K562 (cell line): ENCODE measurements around the gene CCDC9. TPM values are rescaled to one million over a fixed set of nuclear protein-coding genes. Genes with fewer than 3 reads are reported as not detected.

Experiments
- FOXM1 ChIP-seq, 2 experiments: fragments of 450-650 bp in 1 of 2; sonication (generic) in 1 of 2; formaldehyde crosslinking in 1 of 2; IDR thresholded peaks; 2 replicates each; pipeline versions ENCODE4 v1.6.1 to v1.9.0; 2017 to 2022; ENCODE audit warnings: low read depth in 2 of 2, mild to moderate bottlenecking in 2 of 2, missing genetic modification reagents in 1 of 2, moderate library complexity in 1 of 2
- HDAC3 ChIP-seq: fragments of 450-650 bp; IDR thresholded peaks from 2 replicates; pipeline ENCODE4 v1.6.1; 2018; ENCODE audit warnings: borderline replicate concordance, mild to moderate bottlenecking, moderate library complexity; ENCODE audit not compliant: partially characterized antibody
- MED1 ChIP-seq: sonication (generic); formaldehyde crosslinking; IDR thresholded peaks from 2 replicates; pipeline ENCODE4 v1.8.1; 2023; ENCODE audit warnings: missing genetic modification reagents, borderline replicate concordance
- NCOA6 ChIP-seq: fragments of 450-650 bp; IDR thresholded peaks from 2 replicates; pipeline ENCODE4 v1.6.1; 2017; ENCODE audit warnings: mild to moderate bottlenecking
- POU5F1 ChIP-seq: fragments of 150-350 bp; IDR thresholded peaks from 2 replicates; pipeline ENCODE4 v1.6.1; 2014; ENCODE audit warnings: borderline replicate concordance, low read length, low read depth, mild to moderate bottlenecking; ENCODE audit not compliant: partially characterized antibody
- RBM22 ChIP-seq: fragments of 200-400 bp; formaldehyde crosslinking; IDR thresholded peaks from 2 replicates; pipeline ENCODE4 v1.6.1; 2018; ENCODE audit warnings: low read length, low read depth; ENCODE audit not compliant: poor library complexity, severe bottlenecking
- TEAD4 ChIP-seq, 2 experiments: sonication (generic) in 1 of 2; formaldehyde crosslinking in 1 of 2; IDR thresholded peaks; 2 replicates each; pipeline versions ENCODE4 v1.6.1 to v1.8.0; 2012 to 2022; ENCODE audit warnings: borderline replicate concordance in 1 of 2, inconsistent platforms in 1 of 2, low read length in 1 of 2, mild to moderate bottlenecking in 1 of 2, missing genetic modification reagents in 1 of 2
- ZNF644 ChIP-seq: fragments of 200-800 bp; sonication (Bioruptor generic); IDR thresholded peaks from 2 replicates; pipeline ENCODE4 v1.6.1; 2016; ENCODE audit warnings: low read depth, missing genetic modification characterization, missing compliant biosample characterization
- ZNF778 ChIP-seq: fragments of 450-650 bp; formaldehyde crosslinking; IDR thresholded peaks from 2 replicates; pipeline ENCODE4 v1.4.0; 2020; ENCODE audit warnings: mild to moderate bottlenecking, moderate library complexity
- polyA plus RNA-seq, 8 experiments: library from polyadenylated mRNA; depleted of rRNA in 4 of 8; stranded (reverse) in 5 of 8; unstranded in 3 of 8; fragments of >200 nt; fragmentation: Nextera tagmentation in 2 of 8; fragmentation: Illumina TruSeq in 1 of 8; extraction: Ambion mirVana in 2 of 8; extraction: Trizol in 1 of 8; gene quantifications; 2 replicates each; pipeline versions ENCODE4 v1.2.1 to v1.2.3, GENCODE V29; 2011 to 2014; ENCODE audit warnings: inconsistent platforms in 1 of 8, missing spikeins in 1 of 8
- total RNA-seq, 7 experiments: library from RNA; depleted of rRNA in 6 of 7; stranded (reverse); fragments of >200 nt in 6 of 7; fragmentation: Illumina TruSeq in 2 of 7; extraction: Trizol in 2 of 7; gene quantifications; 2 replicates each; pipeline versions ENCODE4 v1.2.1 to v1.2.3, GENCODE V29; 2011 to 2021; ENCODE audit warnings: low replicate concordance in 1 of 7
- TF ChIP-seq, protein P1 (sequence below): fragments of 150-350 bp; IDR thresholded peaks from 2 replicates; pipeline ENCODE4 v1.6.1; 2014; ENCODE audit warnings: low read depth, mild to moderate bottlenecking, low read length, borderline replicate concordance
- TF ChIP-seq, protein P2 (sequence below): fragments of 250-450 bp; sonication (Bioruptor Pico); IDR thresholded peaks from 2 replicates; pipeline ENCODE4 v1.4.0; 2020
- TF ChIP-seq, protein P3 (sequence below): sonication (generic); formaldehyde crosslinking; IDR thresholded peaks from 2 replicates; pipeline ENCODE4 v1.8.1; 2022; ENCODE audit warnings: missing genetic modification reagents
- TF ChIP-seq, protein P4 (sequence below): sonication (generic); formaldehyde crosslinking; IDR thresholded peaks from 2 replicates; pipeline ENCODE4 v1.8.1; 2022; ENCODE audit warnings: missing genetic modification reagents

CCDC9 gene
- total and polyA plus RNA-seq, 9 of the 15 experiments (the other 6 are each of a cell fraction or from before 2014, with no cell fraction given): 0.23 to 38.6 (median 8.4) TPM

DNA sequence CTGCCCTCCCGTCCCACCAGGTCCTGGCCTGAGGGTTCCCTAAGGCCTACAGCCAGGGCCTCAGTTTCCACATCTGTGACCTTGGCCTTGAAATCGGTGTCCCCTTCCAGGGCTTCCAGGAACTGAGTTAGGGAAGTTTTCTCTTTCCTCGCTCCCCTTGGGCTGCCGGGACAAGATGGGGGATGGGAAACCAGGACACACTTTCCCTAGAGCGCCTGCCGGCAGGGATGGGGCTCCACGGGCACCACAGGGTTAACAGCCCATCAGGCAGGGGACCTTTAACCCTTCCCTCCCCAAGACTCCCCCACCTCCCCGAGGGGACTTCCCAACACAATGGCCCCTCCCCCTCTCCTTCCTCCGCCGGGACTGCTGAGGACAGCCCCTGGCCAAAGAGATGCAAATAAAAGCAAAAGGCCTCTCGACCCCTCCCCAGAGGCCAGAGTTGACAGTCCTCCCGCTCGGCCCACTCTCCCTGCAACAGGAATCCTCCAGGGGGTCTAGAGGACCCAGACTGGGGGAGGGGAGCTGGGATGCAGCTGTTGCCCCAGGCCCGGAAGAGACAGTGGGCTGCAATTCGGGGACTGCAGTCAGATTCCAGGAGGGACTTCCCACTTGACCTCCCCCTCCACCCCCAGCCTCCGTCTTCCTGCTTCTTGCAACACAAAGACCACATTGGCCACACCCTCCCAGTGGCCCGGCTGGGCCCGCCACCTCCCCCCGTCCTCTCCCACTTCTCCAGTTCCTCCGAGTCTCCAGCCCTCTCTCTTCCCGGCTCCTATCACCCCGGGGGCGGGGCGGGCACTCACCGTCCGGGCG is 28.8 kb upstream of the CCDC9 start (continued):
- TF ChIP-seq, protein P1, sequence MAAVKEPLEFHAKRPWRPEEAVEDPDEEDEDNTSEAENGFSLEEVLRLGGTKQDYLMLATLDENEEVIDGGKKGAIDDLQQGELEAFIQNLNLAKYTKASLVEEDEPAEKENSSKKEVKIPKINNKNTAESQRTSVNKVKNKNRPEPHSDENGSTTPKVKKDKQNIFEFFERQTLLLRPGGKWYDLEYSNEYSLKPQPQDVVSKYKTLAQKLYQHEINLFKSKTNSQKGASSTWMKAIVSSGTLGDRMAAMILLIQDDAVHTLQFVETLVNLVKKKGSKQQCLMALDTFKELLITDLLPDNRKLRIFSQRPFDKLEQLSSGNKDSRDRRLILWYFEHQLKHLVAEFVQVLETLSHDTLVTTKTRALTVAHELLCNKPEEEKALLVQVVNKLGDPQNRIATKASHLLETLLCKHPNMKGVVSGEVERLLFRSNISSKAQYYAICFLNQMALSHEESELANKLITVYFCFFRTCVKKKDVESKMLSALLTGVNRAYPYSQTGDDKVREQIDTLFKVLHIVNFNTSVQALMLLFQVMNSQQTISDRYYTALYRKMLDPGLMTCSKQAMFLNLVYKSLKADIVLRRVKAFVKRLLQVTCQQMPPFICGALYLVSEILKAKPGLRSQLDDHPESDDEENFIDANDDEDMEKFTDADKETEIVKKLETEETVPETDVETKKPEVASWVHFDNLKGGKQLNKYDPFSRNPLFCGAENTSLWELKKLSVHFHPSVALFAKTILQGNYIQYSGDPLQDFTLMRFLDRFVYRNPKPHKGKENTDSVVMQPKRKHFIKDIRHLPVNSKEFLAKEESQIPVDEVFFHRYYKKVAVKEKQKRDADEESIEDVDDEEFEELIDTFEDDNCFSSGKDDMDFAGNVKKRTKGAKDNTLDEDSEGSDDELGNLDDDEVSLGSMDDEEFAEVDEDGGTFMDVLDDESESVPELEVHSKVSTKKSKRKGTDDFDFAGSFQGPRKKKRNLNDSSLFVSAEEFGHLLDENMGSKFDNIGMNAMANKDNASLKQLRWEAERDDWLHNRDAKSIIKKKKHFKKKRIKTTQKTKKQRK: no peak
- TF ChIP-seq FOXM1 (IDR thresholded peaks at IDR 0.05; ENCODE audit: low read depth) (peak; percentile 39), FOXM1 (CRISPR knock-in tag; IDR thresholded peaks at IDR 0.05; ENCODE audit: low read depth) (no peak), ZNF778 (no peak), ZNF644 (tag) (peak; percentile 44), HDAC3 (peak; percentile 56), NCOA6 (no peak), RBM22 (no peak), TEAD4 (IDR thresholded peaks at IDR 0.05; ENCODE audit: low read length) (peak; percentile 29; the same call in 1 of the 2 replicates), TEAD4 (CRISPR knock-in tag; IDR thresholded peaks at IDR 0.05; ENCODE audit: borderline replicate concordance) (no peak), MED1 (CRISPR knock-in tag) (no peak), POU5F1 (no peak)
- TF ChIP-seq, protein P2, sequence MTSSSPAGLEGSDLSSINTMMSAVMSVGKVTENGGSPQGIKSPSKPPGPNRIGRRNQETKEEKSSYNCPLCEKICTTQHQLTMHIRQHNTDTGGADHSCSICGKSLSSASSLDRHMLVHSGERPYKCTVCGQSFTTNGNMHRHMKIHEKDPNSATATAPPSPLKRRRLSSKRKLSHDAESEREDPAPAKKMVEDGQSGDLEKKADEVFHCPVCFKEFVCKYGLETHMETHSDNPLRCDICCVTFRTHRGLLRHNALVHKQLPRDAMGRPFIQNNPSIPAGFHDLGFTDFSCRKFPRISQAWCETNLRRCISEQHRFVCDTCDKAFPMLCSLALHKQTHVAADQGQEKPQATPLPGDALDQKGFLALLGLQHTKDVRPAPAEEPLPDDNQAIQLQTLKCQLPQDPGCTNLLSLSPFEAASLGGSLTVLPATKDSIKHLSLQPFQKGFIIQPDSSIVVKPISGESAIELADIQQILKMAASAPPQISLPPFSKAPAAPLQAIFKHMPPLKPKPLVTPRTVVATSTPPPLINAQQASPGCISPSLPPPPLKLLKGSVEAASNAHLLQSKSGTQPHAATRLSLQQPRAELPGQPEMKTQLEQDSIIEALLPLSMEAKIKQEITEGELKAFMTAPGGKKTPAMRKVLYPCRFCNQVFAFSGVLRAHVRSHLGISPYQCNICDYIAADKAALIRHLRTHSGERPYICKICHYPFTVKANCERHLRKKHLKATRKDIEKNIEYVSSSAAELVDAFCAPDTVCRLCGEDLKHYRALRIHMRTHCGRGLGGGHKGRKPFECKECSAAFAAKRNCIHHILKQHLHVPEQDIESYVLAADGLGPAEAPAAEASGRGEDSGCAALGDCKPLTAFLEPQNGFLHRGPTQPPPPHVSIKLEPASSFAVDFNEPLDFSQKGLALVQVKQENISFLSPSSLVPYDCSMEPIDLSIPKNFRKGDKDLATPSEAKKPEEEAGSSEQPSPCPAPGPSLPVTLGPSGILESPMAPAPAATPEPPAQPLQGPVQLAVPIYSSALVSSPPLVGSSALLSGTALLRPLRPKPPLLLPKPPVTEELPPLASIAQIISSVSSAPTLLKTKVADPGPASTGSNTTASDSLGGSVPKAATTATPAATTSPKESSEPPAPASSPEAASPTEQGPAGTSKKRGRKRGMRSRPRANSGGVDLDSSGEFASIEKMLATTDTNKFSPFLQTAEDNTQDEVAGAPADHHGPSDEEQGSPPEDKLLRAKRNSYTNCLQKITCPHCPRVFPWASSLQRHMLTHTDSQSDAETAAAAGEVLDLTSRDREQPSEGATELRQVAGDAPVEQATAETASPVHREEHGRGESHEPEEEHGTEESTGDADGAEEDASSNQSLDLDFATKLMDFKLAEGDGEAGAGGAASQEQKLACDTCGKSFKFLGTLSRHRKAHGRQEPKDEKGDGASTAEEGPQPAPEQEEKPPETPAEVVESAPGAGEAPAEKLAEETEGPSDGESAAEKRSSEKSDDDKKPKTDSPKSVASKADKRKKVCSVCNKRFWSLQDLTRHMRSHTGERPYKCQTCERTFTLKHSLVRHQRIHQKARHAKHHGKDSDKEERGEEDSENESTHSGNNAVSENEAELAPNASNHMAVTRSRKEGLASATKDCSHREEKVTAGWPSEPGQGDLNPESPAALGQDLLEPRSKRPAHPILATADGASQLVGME (CRISPR knock-in tag): no peak
- TF ChIP-seq, protein P3, sequence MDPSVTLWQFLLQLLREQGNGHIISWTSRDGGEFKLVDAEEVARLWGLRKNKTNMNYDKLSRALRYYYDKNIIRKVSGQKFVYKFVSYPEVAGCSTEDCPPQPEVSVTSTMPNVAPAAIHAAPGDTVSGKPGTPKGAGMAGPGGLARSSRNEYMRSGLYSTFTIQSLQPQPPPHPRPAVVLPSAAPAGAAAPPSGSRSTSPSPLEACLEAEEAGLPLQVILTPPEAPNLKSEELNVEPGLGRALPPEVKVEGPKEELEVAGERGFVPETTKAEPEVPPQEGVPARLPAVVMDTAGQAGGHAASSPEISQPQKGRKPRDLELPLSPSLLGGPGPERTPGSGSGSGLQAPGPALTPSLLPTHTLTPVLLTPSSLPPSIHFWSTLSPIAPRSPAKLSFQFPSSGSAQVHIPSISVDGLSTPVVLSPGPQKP (CRISPR knock-in tag): no peak
- TF ChIP-seq, protein P4, sequence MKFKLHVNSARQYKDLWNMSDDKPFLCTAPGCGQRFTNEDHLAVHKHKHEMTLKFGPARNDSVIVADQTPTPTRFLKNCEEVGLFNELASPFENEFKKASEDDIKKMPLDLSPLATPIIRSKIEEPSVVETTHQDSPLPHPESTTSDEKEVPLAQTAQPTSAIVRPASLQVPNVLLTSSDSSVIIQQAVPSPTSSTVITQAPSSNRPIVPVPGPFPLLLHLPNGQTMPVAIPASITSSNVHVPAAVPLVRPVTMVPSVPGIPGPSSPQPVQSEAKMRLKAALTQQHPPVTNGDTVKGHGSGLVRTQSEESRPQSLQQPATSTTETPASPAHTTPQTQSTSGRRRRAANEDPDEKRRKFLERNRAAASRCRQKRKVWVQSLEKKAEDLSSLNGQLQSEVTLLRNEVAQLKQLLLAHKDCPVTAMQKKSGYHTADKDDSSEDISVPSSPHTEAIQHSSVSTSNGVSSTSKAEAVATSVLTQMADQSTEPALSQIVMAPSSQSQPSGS: no peak
